Measurements from ENCODE around the gene SELENOP. TPM values are rescaled to one million over a fixed set of nuclear protein-coding genes. Genes with fewer than 3 reads are reported as not detected.

SELENOP gene
- total and polyA plus RNA-seq, 2 of the 8 experiments (the other 6 are each of a cell fraction or from before 2014, with no cell fraction given): 5.5 to 19.4 TPM

- TF ChIP-seq HDAC2 (IDR thresholded peaks at IDR 0.05; ENCODE audit: borderline replicate concordance in 1 of 2, low read depth in 2 of 2, low read length in 2 of 2) (0 out of 4 replicates have a peak, but pooled peaks of 1 of the 2 experiments have one; percentile 73), MAX (IDR thresholded peaks at IDR 0.05) (0 out of 2 replicates have a peak, but pooled peaks have one; percentile 6), SUZ12 (IDR thresholded peaks at IDR 0.05; ENCODE audit: low read length) (no peak), TAF7 (optimal IDR thresholded peaks at IDR 0.05; ENCODE audit: borderline replicate concordance, low read depth, low read length) (no peak), KDM1A (IDR thresholded peaks at IDR 0.05; ENCODE audit: borderline replicate concordance, low read length) (peak; percentile 30; the same call in 1 of the 2 replicates)
These were observed 1.8 kb upstream of the SELENOP start (continued) for GRCh38 chr5:42813533-42813932.
